ENCODE measurements around the gene EIF1. TPM values are rescaled to one million over a fixed set of nuclear protein-coding genes. Genes with fewer than 3 reads are reported as not detected.
A peak's percentile ranks its signal among the peaks of the same experiment; 100 is the strongest.

The EIF1 gene
- total RNA-seq, 1 donor from 2014 or later = 843 TPM

DNA sequence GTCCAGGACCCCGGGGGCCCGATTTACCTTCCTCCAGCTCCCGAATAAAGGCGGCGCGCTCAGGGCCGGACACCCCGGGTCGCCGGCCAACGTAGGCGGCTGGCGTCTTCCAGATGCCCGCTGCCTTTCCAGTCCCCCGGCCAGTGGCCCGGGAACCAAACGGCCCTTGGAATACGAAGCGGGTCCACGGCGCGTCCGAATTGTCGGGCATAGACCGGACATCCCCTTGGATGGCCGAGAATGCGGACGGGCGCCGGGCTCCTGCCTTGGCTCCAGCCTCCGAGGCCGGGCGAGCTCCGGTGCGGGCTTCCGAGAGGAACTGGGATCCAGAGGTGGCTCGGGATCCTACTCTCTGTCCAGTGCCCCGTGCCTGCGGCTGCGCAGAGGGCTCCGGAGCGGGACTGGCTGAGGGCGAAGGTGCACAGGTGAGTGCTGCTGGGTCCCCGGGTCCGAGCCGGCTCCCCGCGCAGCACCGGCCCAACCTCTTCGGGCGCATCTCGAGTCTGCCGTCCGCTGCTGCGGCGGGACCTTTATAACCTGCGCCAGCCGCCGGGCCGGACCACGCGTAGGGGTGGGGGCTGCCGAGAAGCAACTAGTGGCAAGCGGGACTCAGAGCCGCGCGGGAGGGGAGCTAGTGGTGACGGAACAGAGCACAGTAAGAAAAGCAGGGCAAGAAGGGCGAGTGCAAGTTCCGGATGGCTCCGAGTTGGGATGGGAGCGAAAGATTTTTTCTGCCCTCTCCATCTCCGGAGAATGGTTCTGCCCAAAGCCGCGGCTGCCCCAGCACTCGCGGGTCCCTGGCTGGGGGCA is 45.7 kb downstream of the EIF1 start, which contains the start of gene HAP1:
TSS of gene HAP1 (minus strand) at position 505 of the 810 bp plus-strand sequence. CDS start at position 496, 9 bp downstream.
- ATAC-seq (ENCODE audit: low read depth) (peak; percentile 22), DNase-seq (peak; percentile 37)
- CTCF ChIA-PET = interaction anchor here (4.3 kb wide), 1 partner anchor 68 kb away, joined by 54 read pairs; no protein-coding TSS in a partner anchor
- Mint-ChIP-seq H3K4me1 (peaks cover 11% of the 10 kb centered on the region), H3K4me3 (peak within 1 kb of the TSS; percentile 53), H3K36me3 (ENCODE audit: low read depth) (no peaks in the 10 kb centered on the region), H3K9me3 (no peaks in the 10 kb centered on the region), H3K27me3 (peaks cover 34% of the 10 kb centered on the region), H3K27ac (no peak within 1 kb of the TSS)
- POLR2A ChIA-PET = interaction anchor here (1.3 kb wide), 1 partner anchor 51 kb away, joined by 4 read pairs; no protein-coding TSS in a partner anchor
- intact Hi-C loops (cut with micrococcal nuclease) = loop anchor here (10.0 kb wide), 1 partner anchor 130 kb away; the partner anchor contains the start of gene KLHL11
- TF ChIP-seq CTCF (IDR thresholded peaks at IDR 0.05) = no peak

DNA sequence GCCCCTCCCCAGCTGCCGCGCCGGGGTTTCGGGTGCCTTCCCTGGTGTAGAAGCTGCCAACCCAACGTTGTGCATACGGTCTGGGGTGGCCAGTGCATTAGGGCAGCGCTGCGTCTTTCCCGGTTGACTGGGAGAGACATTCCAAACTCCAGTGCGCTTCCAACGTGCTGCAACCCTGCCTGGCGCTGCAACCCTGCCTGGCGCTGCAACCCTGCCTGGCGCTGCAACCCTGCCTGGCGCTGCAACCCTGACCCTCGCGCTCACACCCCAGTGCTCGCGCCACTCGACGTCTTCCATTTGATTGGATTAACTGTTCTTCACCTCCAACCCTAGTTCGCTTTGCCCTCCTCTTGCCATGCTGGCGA is 46.2 kb downstream of the EIF1 start:
- POLR2A ChIA-PET = interaction anchor here (1.3 kb wide), 1 partner anchor 51 kb away, joined by 4 read pairs; no protein-coding TSS in a partner anchor
- no peak for TF ChIP-seq CTCF (IDR thresholded peaks at IDR 0.05)

DNA sequence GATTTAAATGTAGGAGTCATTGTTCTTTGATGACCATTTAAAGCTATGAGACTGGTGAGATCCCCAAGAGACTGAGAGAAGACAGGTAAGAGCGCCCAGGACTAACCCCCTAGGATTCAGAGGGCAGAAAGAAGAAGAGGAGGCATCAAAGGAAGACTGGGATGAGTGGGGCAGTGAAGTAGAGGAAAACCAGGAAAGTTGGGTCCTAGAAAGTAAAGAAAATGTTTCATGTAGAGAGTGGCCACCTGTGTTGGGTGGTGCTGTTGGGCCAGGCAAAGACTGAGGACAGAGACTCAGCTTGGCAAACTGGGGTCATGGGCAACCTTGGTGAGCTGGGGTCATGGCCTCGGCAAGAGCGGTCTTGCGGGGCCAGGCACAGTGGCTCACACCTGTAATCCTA is 47.1 kb downstream of the EIF1 start:
- peaks cover 11% of the 10 kb centered on the region for H3K4me1 Mint-ChIP-seq
- H3K27ac Mint-ChIP-seq = no peak overlapping the region
- no peak for TF ChIP-seq CTCF (IDR thresholded peaks at IDR 0.05)
- ATAC-seq (ENCODE audit: low read depth) (no peak), DNase-seq (no peak)
- intact Hi-C loops (cut with micrococcal nuclease) = loop anchor here (10.0 kb wide), 1 partner anchor 129 kb away; the partner anchor contains the start of gene KLHL11
- peaks cover 34% of the 10 kb centered on the region for H3K27me3 Mint-ChIP-seq
- no peaks in the 10 kb centered on the region for H3K9me3 Mint-ChIP-seq
- H3K4me3 Mint-ChIP-seq = no peak overlapping the region
- ChIA-PET CTCF (interaction anchor here (4.3 kb wide), 1 partner anchor 67 kb away, joined by 54 read pairs; no protein-coding TSS in a partner anchor), POLR2A (interaction anchor here (1.0 kb wide), 1 partner anchor 47 kb away, joined by 3 read pairs; the partner anchor contains the start of gene EIF1)
- H3K36me3 Mint-ChIP-seq (ENCODE audit: low read depth) = no peaks in the 10 kb centered on the region

More for the DNA sequence above, 46.2 kb downstream of the EIF1 start:
- no peaks in the 10 kb centered on the region for H3K9me3 Mint-ChIP-seq
- no peak overlapping the region for H3K27ac Mint-ChIP-seq
- peaks cover 11% of the 10 kb centered on the region for H3K4me1 Mint-ChIP-seq
- no peak for DNase-seq
- peaks cover 34% of the 10 kb centered on the region for H3K27me3 Mint-ChIP-seq
- ATAC-seq (ENCODE audit: low read depth) = no peak
- H3K4me3 Mint-ChIP-seq = peak overlapping the region; percentile 17
- CTCF ChIA-PET = interaction anchor here (4.3 kb wide), 1 partner anchor 68 kb away, joined by 54 read pairs; no protein-coding TSS in a partner anchor
- intact Hi-C loops (cut with micrococcal nuclease) = loop anchor here (10.0 kb wide), 1 partner anchor 130 kb away; the partner anchor contains the start of gene KLHL11
- no peaks in the 10 kb centered on the region for H3K36me3 Mint-ChIP-seq (ENCODE audit: low read depth)

GRCh38 chr17:41736983-41737679 is 48.4 kb downstream of the EIF1 start:
- peaks cover 11% of the 10 kb centered on the region for H3K4me1 Mint-ChIP-seq
- no peak for TF ChIP-seq CTCF (IDR thresholded peaks at IDR 0.05)
- no peak overlapping the region for H3K27ac Mint-ChIP-seq
- ATAC-seq (ENCODE audit: low read depth) = no peak
- no peaks in the 10 kb centered on the region for H3K36me3 Mint-ChIP-seq (ENCODE audit: low read depth)
- no peak for DNase-seq
- H3K27me3 Mint-ChIP-seq = peaks cover 27% of the 10 kb centered on the region
- H3K9me3 Mint-ChIP-seq = no peaks in the 10 kb centered on the region
- ChIA-PET POLR2A (interaction anchor here (0.5 to 1.1 kb wide), 3 partner anchors 48 to 550 kb away, joined by 3 to 5 read pairs (median 4); partner anchors contain the start of gene EIF1), CTCF (interaction anchor here (1.3 to 4.3 kb wide), 5 partner anchors 49 to 74 kb away, joined by 5 to 54 read pairs (median 7); partner anchors contain the start of genes JUP and P3H4)
- intact Hi-C loops (cut with micrococcal nuclease) = loop anchor here (10.0 kb wide), 1 partner anchor 128 kb away; the partner anchor contains the start of gene KLHL11
- H3K4me3 Mint-ChIP-seq = no peak overlapping the region
